ENCODE results near the gene PLXNA3. TPM values are rescaled to one million over a fixed set of nuclear protein-coding genes. Genes with fewer than 3 reads are reported as not detected.

Gene PLXNA3
- total and polyA plus RNA-seq, 10 of the 15 experiments (the other 5 are each of a cell fraction or from before 2014, with no cell fraction given), result 0.26 to 26.8 (median 3.4) TPM

- no TSS peak for BruUV-seq (replicated peaks)
- DNase-seq (ENCODE audit: low read depth, low spot score), result no peak
- no peak overlapping the region for H3K4me3 ChIP-seq
- ChIA-PET CTCF (no interaction called here), SMC1A (ENCODE audit: uncharacterized antibody, unreplicated experiment) (no interaction called here), POLR2A (interaction anchor here (0.6 kb wide), 1 partner anchor 12 kb away, joined by 3 read pairs; no protein-coding TSS in a partner anchor), RAD21 (ENCODE audit: unreplicated experiment) (no interaction called here)
- H3K27ac ChIP-seq (ENCODE audit: control insufficient read depth, insufficient read depth), result no peak overlapping the region
- H3K4me1 ChIP-seq (ENCODE audit: control insufficient read depth, insufficient read depth, low read length), result no peaks in the 10 kb centered on the region
- H3K27me3 ChIP-seq (replicated peaks in 1 of 2; ENCODE audit: control insufficient read depth in 2 of 2, insufficient read depth in 2 of 2, low read length in 1 of 2), result no peaks in the 10 kb centered on the region
- 73% methylated on average over 21 of the region's 24 CpGs for WGBS (ENCODE audit: insufficient coverage, insufficient replicate concordance, low lambda C conversion rate, missing lambda C conversion rate)
- no peaks in the 10 kb centered on the region for H4K20me1 ChIP-seq (ENCODE audit: control insufficient read depth, insufficient read depth)
- TF ChIP-seq NFYA (IDR thresholded peaks at IDR 0.05; ENCODE audit: borderline replicate concordance, low read depth, low read length), result no peak
- TF ChIP-seq IRF5 (IDR thresholded peaks at IDR 0.05; ENCODE audit: borderline replicate concordance), result no peak
- no peak for TF ChIP-seq PAX8 (IDR thresholded peaks at IDR 0.05)
- TF ChIP-seq FOXK2 (IDR thresholded peaks at IDR 0.05), result no peak
- no peak for TF ChIP-seq E2F4 (IDR thresholded peaks at IDR 0.05; ENCODE audit: low read depth, low read length)
- TF ChIP-seq EGR1 (IDR thresholded peaks at IDR 0.05; ENCODE audit: borderline replicate concordance in 1 of 2, low read depth in 2 of 2, low read length in 2 of 2), result no peak
- no peak for TF ChIP-seq NFIC (IDR thresholded peaks at IDR 0.05; ENCODE audit: low read depth, low read length)
- no peak for TF ChIP-seq LARP7 (IDR thresholded peaks at IDR 0.05)
- TF ChIP-seq SREBF1 (IDR thresholded peaks at IDR 0.05; ENCODE audit: low read length), result no peak
- TF ChIP-seq PBX3 (IDR thresholded peaks at IDR 0.05; ENCODE audit: insufficient replicate concordance, low read depth, low read length), result no peak
- TF ChIP-seq REST (IDR thresholded peaks at IDR 0.05; ENCODE audit: low read depth, low read length), result no peak
- no peak for TF ChIP-seq JUNB (IDR thresholded peaks at IDR 0.05)
- no peak for TF ChIP-seq RAD51 (IDR thresholded peaks at IDR 0.05)
- TF ChIP-seq CEBPB (IDR thresholded peaks at IDR 0.05; ENCODE audit: borderline replicate concordance in 1 of 2, low read depth in 2 of 2, low read length in 2 of 2), result no peak
- TF ChIP-seq CREB1 (IDR thresholded peaks at IDR 0.05; ENCODE audit: low read depth), result no peak
- no peak for TF ChIP-seq HDAC6 (IDR thresholded peaks at IDR 0.05; ENCODE audit: unreplicated experiment)
- TF ChIP-seq ATF7 (IDR thresholded peaks at IDR 0.05; ENCODE audit: low read depth), result no peak
- FAIRE-seq, result no peak
- H3K79me2 ChIP-seq (ENCODE audit: control insufficient read depth, insufficient read depth, low read length), result no peaks in the 10 kb centered on the region
- intact Hi-C loops (cut with micrococcal nuclease; ENCODE audit: unreplicated experiment), result no loop called here
- H3K9ac ChIP-seq (ENCODE audit: control insufficient read depth, insufficient read depth, low read length), result no peak overlapping the region
- no peaks in the 10 kb centered on the region; the same call in 2 of the 3 replicates for H3K9me3 ChIP-seq (replicated peaks; ENCODE audit: control insufficient read depth, insufficient read depth, low read length)
- H2AFZ ChIP-seq (ENCODE audit: control insufficient read depth, low read depth, low read length), result no peak overlapping the region
- no peaks in the 10 kb centered on the region for H3K36me3 ChIP-seq (ENCODE audit: control insufficient read depth in 2 of 2, insufficient read depth in 2 of 2, low read length in 1 of 2)
- H3K4me2 ChIP-seq (ENCODE audit: control insufficient read depth, insufficient read depth), result no peak overlapping the region
- ATAC-seq, result no peak
- in situ Hi-C loops (cut with MboI), result no loop called here
Observed at GRCh38 chrX:154507673-154508383, 49.7 kb downstream of the PLXNA3 start.
